ENCODE data around the gene TCERG1L. TPM values are rescaled to one million over a fixed set of nuclear protein-coding genes. Genes with fewer than 3 reads are reported as not detected.

TCERG1L gene
- total RNA-seq, 4 donors from 2014 or later: 0.24 TPM; not detected in 3

DNA sequence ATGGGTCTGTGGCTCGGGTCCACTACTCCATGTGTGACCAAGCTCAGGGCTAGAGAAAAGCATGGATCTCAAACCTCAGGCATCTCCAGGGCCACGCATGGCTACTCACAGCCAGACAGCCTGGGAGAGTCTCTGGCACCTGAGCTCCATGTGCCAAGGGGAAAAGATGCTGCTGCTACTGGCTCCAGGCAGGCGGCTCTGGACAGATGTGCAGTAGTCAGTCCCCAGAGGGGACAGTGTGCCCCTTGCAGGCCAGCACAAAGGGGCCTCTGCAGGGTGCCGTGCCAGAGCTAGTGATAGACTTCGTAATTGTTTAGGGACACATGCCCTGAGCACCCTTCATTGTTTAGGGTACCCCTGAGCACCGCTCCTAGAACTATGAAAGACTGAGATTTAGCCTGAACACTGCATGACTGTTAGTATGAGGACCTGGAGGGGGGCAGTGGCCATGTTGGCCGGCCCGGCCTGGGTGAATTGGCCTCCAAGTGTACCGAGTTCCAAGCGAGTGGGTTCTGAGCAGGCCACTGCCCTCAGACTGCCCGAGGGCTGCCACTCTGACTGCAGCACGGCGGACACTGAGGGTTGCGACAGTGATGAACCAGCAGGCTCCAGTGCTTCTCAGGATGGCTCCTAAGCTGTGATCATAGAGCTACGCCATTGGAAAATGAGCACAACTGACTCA lies 80.7 kb downstream of the TCERG1L start:
- TF ChIP-seq CTCF (IDR thresholded peaks at IDR 0.05): no peak
- DNase-seq (ENCODE audit: low spot score): no peak
- ATAC-seq (ENCODE audit: low FRiP score): no peak

GRCh38 chr10:131230166-131230565 lies 81.4 kb downstream of the TCERG1L start:
- DNase-seq (ENCODE audit: low spot score) (no peak), ATAC-seq (ENCODE audit: low FRiP score) (no peak)
- TF ChIP-seq CTCF (IDR thresholded peaks at IDR 0.05): no peak

DNA sequence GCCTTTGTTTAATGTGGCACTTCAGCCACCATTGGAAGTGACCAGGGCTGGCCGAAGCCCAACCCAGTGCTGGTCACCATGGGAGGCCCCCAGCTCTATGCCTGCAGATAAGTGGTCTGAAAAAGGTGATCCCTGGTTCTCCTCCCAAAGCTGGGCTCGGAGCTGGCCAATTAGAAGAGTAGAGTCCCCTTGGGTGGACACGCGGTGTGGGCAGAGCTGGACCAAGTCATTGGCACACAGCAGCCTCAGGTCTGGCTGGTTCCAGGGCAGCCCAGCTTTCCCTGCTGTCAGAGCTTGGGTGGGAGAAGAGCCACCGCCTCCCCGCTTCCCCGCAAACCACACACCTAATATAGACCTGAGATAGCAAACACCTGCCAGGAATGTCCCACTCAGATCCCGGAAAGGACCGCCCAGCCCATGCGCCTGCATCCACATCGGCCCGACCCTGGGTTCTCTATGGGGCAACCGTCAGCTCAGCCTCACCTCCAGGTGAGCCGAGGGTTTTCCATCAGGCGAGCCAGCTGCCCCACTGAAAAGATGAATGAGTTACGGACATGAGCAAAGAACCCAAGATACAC lies 84.3 kb downstream of the TCERG1L start:
- DNase-seq (ENCODE audit: low spot score) (no peak), ATAC-seq (ENCODE audit: low FRiP score) (no peak)
- no peak for TF ChIP-seq CTCF (IDR thresholded peaks at IDR 0.05)

DNA sequence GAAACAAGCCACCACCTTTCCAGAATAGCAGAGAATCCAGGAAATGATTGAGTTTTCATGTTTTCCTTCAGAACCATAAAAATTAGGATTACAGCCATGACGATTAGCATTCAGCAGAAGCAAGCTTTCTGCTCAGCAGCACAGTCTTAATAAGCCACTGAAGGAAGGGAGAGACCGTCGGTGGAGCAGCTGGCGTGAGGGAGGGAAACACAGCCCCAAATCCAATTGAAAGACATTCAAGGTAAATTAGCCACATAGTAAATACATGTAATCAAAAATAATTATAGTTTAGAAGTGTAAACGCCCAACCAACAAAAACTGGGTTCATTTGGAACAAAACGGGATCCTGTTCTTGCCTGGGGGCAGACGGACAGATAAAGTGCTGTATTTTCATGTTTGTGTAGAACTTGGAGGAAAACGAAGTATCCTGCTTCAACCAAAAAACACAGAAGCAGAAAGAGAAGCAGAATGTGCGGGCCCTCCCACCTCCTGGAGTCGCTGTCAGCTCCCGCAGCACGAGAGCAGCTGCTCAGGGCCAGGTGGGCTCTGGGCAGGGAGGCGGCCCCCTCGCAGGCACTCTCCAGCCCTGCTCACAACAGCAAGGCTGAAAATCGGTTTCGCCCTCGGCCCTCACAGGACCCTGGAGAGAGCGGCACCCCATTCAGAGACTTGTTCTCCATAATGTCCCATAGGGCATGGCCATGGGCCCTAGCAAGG lies 84.9 kb downstream of the TCERG1L start:
- DNase-seq (ENCODE audit: low spot score): no peak
- no peak for TF ChIP-seq CTCF (IDR thresholded peaks at IDR 0.05)
- no peak for ATAC-seq (ENCODE audit: low FRiP score)

DNA sequence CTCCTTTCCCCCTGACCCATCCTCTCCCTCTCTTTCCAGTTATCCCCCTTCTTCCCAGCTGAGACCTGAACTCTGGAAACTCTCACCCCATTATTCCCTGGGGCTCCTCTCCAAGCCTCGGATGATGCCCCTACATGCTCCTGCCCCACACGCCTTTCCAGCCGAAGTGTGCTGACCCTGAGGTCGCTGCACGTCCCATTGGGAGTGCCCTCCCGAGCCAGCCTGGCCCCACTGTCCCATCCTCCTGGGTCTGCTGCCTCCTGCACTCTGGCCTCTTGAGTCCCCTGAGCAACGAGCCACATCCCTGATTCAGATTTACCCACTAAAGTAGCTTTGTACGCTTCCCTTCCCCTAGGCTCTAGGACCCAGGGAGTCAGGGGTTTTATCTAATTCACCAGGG lies 87.4 kb downstream of the TCERG1L start:
- DNase-seq (ENCODE audit: low spot score): no peak
- ATAC-seq (ENCODE audit: low FRiP score): no peak

GRCh38 chr10:131223422-131223821 lies 88.1 kb downstream of the TCERG1L start:
- TF ChIP-seq CTCF (IDR thresholded peaks at IDR 0.05): no peak
- ATAC-seq (ENCODE audit: low FRiP score) (no peak), DNase-seq (ENCODE audit: low spot score) (no peak)

More for the DNA sequence above, 87.4 kb downstream of the TCERG1L start:
- TF ChIP-seq CTCF (IDR thresholded peaks at IDR 0.05): no peak
